ENCODE results near the gene DNAJC28.
A peak's percentile ranks its signal among the peaks of the same experiment; 100 is the strongest.
"Not testable (repeated sequence)": the region's sequence is repeated elsewhere in the genome, so short reads cannot be mapped to it uniquely, and the experiment has no call there.

DNAJC28 gene

GRCh38 chr21:33481314-33481943, 10.1 kb downstream of the DNAJC28 start:
- no peak for DNase-seq (ENCODE audit: low read depth)

GRCh38 chr21:33480481-33481103, 10.9 kb downstream of the DNAJC28 start:
- DNase-seq (ENCODE audit: low read depth): no peak

DNA sequence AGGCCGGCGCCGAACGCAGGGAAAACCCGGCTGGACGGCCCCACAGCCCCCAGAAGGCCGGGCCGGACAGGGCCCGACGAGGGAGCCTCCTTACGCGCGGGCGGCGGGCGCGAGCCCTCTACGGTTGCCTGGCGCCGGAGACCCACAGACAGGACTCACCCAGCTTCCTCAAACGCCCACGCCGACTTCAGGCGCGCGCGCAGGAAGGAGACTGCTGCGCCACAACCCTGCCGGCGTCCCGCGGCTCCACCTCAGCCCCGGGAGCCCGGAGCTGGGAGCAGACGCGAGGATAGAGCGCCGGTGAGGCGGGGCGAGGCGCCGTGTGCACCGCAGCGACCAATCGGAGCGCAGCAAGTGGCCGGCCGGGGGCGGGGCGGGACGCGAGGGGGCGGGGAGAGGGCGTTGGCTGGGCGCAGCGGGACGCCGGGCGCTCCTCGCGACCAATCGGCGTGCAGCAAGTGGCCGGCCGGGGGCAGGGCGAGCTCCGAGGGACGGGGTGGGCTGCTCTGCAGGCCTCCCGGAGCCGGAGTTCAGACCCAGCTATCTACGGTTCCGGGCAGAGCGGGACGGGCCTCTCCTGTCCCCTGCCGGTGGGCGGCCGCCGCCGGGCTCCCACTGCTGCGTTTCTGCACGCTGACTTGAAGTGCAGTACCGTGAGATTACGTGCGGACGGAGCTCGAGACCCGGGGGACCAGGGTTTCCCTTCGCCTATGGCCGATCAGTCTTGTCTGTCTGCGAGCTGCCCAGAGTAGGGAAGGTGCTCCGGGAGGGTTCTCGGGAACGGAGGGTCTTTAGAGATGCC, 11.6 kb downstream of the DNAJC28 start, which contains the start of gene TMEM50B:
Gene TMEM50B (minus strand): TSS at position 296 of the 802 bp plus-strand sequence. CDS start 11,089 bp downstream, outside the sequence.
- DNase-seq (ENCODE audit: low read depth): peak; percentile 92

GRCh38 chr21:33478935-33479678, 12.4 kb downstream of the DNAJC28 start:
- no peak for DNase-seq (ENCODE audit: low read depth)

- no peak for DNase-seq (ENCODE audit: low read depth)
Measured at GRCh38 chr21:33478182-33478581, 13.3 kb downstream of the DNAJC28 start.

GRCh38 chr21:33477066-33477465, 14.4 kb downstream of the DNAJC28 start:
- DNase-seq (ENCODE audit: low read depth): no peak

DNA sequence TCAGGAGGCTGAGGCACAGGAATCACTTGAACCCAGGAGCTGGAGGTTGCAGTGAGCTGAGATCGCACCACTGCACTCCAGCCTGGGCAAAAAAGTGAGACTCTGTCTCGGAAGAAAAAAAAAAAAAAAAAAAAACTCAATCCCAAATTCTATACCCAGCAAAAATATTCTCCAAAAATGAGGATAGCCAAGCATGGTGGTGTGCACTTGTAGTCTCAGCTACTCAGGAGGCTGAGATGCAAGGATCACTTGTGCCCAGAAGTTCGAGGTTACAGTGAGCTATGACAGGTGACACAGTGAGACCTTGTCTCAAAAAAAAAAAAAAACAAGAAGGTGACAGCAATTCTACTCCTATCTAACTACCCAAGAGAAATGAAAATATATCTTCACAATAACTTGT, 18.2 kb downstream of the DNAJC28 start:
- DNase-seq (ENCODE audit: low read depth): no peak

DNA sequence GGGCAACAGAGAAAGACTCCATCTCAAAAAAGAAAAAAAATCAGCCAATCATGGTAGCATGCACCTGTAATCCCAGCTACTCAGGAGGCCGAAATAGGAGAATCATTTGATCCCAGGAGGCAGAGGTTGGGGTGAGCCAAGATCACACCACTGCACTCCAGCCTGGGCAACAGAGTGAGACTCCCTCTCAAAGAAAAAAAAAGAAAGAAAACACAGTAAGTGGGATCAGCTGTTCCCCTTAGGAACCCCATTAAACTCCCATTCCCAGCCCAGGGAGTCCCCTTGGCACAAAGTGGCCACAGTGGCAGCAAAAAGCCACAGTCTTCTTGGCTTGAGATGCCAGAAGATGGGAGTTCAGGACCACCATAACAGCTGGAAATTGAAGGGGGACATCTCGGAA, 20.8 kb downstream of the DNAJC28 start:
- DNase-seq (ENCODE audit: low read depth): no peak

DNA sequence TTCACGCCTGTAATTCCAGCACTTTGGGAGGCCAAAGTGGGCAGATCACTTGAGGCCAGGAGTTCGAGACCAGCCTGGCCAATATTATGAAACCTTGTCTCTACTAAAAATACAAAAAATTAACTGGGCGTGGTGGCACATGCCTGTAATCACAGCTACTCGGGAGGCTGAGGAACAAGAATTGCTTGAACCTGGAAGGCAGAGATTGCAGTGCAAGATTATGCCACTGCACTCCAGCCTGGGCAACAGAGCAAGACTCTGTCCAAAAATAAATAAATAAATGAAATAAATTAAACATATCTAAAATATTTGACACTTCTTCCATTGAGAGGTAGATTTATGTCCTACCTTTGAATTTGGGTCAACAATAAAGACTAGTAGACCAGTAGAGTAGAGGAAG, 22.3 kb downstream of the DNAJC28 start:
- DNase-seq (ENCODE audit: low read depth): not testable (repeated sequence)

DNA sequence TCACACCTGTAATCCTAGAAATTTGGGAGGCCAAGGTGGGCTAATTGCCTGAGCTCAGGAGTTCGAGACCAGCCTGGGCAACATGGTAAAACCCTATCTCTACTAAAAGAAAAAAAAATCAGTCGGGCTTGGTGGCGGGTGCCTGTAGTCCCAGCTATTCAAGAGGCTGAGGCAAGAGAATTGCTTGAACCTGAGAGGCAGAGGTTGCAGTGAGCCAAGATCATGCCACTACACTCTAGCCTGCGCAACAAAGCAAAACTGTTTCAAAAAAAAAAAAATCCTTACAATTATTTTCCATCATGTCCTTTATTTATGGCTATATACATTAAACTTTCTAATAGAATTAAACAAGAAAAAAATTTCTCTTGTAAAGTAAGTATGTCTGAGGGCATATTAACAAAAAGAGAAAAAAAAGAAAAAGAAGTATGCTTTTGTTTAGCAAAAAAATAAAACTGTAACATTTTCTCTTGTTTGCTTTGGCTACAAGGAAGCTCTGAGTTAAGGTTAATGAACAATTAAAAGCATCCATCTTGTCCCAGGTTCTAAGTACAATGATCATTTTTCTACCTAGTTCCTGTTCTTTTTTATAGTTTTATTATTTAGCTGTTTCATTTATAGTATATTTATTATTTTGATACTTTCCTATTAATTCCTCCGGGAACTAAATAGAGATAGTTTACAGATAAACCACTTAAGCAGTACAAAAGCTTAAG, 29.8 kb downstream of the DNAJC28 start:
- no peak for DNase-seq (ENCODE audit: low read depth)

DNA sequence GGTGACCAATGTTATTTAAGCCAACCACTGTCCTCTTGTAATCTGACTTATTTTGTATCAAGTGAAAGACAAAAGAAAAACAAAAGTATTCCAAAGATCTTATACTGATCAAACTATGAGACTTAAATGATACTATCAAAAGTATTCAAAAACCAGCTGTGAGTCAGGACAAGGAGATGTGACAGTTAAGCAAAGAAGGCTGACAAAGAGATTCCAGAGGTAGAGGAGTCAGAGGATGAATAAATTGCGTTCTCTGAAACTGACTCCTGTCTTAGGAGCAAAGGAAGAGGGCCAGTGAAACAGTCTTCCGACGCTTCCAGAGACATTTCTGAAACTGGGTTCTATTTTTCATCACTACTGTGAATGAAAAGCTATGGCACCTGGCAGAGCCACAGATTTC, 32.7 kb downstream of the DNAJC28 start:
- DNase-seq (ENCODE audit: low read depth): no peak

GRCh38 chr21:33455686-33456446, 35.6 kb downstream of the DNAJC28 start:
- DNase-seq (ENCODE audit: low read depth): no peak

GRCh38 chr21:33452362-33452761, 39.2 kb downstream of the DNAJC28 start:
- no peak for DNase-seq (ENCODE audit: low read depth)

DNA sequence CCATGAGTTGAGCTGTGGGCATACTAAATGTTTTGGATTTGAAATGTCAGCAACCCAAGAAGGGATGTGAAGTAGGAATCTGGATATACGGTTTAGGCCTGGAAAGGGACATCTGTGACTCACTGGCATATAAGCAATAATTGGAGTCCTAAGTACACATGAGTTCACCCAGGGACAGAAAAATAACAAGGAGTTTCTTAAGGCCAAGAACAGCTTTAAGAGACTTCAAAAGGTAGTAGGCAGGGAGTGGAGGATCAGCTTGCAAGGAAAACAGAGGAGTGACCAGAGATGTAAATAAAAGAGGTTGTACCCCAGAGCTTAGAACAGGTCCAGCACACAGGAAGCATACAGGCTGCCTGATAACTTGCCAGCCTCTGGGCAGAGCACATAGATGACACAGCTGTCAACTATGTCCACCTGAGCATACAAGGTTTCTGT, 39.9 kb downstream of the DNAJC28 start:
- DNase-seq (ENCODE audit: low read depth): no peak

- no peak for DNase-seq (ENCODE audit: low read depth)
Measured at GRCh38 chr21:33449616-33450015, 41.9 kb downstream of the DNAJC28 start.

DNA sequence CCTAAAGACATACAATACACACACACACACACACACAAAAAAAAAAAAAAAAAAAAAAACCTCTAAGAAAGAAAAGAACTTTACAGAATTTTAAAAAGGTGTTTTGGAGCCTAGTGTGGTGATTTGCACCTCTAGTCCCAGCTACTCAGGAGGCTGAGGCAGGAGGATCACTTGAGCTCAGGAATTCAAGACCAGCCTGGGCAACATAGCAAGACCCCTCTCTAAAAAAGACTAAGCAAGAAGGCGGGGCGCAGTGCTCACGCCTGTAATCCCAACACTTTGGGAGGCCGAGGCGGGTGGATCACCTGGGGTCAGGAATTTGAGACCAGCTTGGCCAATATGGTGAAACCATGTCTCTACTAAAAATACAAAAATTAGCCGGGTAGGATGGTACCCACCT, 44.9 kb downstream of the DNAJC28 start:
- not testable (repeated sequence) for DNase-seq (ENCODE audit: low read depth)

DNA sequence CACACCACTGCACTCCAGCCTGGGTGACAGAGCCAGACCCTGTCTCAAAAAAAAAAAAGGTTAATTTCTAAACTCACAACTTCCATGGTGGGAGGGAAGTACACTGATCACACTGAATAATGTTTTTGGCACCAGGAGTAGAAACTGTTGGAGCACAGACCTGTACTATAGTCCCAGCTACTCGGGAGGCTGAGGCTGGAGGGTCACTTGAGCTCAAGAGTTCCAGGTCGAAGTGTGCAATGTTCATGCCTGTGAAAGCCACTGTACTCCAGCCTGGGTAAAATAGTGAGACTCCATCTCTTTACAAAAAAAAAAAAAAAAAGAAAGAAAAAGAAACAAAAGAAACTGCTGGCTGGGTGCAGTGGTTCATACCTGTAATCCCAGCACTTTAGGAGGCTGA, 47.0 kb downstream of the DNAJC28 start:
- no peak for DNase-seq (ENCODE audit: low read depth)

GRCh38 chr21:33443194-33443593, 48.3 kb downstream of the DNAJC28 start:
- no peak for DNase-seq (ENCODE audit: low read depth)

DNA sequence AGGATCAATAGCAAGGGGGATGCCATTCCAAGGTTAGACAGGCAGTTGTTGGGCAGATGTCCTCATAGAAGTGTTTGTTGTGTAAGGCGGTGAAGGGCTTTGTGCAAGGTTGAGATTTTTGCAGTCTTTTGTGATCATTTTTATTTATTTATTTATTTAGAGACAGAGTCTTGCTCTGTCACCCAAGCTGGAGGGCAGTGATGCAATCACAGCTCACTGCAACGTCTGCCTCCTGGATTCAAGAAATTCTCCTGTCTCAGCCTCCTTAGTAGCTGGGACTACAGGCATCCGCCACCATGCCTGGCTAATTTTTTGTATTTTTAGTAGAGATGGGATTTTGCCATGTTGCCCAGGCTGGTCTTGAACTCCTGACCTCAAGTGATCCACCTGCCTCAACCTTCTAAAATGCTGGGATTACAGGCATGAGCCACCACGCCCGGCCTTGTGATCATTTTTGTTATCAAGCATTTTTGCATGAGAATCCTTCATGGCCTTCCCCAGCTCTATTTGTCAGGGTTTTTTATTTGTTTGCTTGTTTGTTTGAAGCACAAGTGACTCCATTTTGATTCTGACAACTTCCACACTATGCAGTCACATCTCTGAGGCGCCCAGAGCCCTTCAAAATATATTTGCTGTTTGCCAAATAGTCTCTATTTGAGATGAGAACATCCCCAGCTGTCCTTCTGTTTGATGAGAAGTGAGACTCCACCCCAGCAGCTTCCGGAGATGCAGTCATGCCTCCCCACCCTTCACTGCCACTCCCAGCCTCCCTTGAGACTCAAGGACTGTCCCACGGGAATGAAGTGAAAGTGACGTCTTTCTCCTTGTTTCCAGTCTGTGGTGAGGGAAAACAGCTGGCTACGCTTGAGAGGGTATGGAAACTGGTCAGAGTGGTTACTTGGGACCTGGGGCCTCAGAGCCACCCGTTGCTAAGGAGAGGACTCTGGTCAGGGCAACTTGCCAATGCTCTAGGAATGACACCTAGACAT, 49.7 kb downstream of the DNAJC28 start:
- DNase-seq (ENCODE audit: low read depth): no peak
